ENCODE results near the gene KRT12.

KRT12 gene

DNA sequence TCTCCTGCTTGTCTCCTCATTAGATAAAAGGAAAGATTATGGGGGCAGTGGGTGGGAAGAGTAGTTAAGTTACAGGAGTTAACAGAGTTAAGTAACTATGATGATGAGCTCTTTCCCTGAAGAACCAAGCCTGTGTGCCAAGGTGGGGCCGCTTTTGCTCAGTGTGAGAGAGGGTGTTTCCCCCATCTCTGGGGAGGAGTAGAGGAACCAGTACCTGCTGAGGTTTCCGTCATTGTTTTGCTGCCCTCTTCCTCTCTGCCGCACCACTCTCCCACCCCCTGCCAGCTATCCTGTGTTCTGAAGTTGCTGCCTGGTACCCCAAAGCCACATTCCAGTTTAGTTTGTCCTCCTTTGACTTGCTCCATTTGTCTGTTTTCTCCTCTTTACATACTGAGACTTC lies 23.8 kb downstream of the KRT12 start:
- no peak for TF ChIP-seq ZNF274 (IDR thresholded peaks at IDR 0.05; ENCODE audit: low read depth, low read length)
- no peak overlapping the region for H3K4me3 ChIP-seq (ENCODE audit: low read length)

GRCh38 chr17:40841246-40841645 lies 25.8 kb downstream of the KRT12 start:
- H3K4me3 ChIP-seq (ENCODE audit: low read length) = no peak overlapping the region
- TF ChIP-seq ZNF274 (IDR thresholded peaks at IDR 0.05; ENCODE audit: low read depth, low read length) = no peak

DNA sequence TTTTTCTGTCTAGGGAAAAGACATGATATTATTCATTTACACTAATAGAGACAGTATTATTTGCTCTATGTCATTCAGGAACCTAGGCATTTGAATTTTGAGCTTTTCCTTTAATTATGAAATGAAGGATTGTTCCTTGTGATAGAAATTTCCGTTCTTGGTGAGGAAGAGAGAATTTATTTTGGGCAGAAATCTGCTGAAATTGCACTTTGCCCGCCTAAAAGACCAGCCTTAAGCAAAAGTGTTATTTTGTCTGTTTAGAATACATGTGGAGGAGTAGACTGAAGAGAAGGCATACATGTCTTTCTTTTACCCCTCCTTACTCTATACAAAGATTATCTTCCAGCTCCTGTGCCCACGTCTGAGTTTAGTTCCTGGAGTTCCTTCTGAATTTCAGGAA lies 27.8 kb downstream of the KRT12 start:
- H3K4me3 ChIP-seq (ENCODE audit: low read length) = no peak overlapping the region
- TF ChIP-seq ZNF274 (IDR thresholded peaks at IDR 0.05; ENCODE audit: low read depth, low read length) = no peak

DNA sequence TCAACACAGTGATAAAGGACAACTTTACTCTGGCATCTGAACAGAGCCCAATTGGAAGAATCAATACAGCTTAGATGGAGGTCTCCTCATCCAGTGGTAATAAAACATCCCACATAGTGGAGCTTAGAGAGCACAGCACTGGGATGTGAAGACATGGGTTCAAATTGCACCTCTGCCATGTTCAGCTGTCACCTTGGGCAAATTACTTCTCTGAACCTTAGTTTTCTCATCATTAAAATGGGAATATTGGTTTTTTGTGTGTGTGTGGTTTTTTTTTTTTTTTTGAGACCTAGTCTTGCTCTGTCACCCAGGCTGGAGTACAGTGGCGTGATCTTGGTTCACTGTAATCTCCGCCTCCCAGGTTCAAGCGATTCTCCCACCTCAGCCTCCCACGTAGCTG lies 31.0 kb downstream of the KRT12 start:
- no peak for TF ChIP-seq ZNF274 (IDR thresholded peaks at IDR 0.05; ENCODE audit: low read depth, low read length)
- no peak overlapping the region for H3K4me3 ChIP-seq (ENCODE audit: low read length)

GRCh38 chr17:40833882-40834281 lies 33.1 kb downstream of the KRT12 start:
- no peak overlapping the region for H3K4me3 ChIP-seq (ENCODE audit: low read length)
- TF ChIP-seq ZNF274 (IDR thresholded peaks at IDR 0.05; ENCODE audit: low read depth, low read length) = no peak

GRCh38 chr17:40832840-40833239 lies 34.2 kb downstream of the KRT12 start:
- no peak overlapping the region for H3K4me3 ChIP-seq (ENCODE audit: low read length)
- TF ChIP-seq ZNF274 (IDR thresholded peaks at IDR 0.05; ENCODE audit: low read depth, low read length) = no peak

- H3K4me3 ChIP-seq (ENCODE audit: low read length) = no peak overlapping the region
- TF ChIP-seq ZNF274 (IDR thresholded peaks at IDR 0.05; ENCODE audit: low read depth, low read length) = no peak
Observed at GRCh38 chr17:40830085-40830776, 36.8 kb downstream of the KRT12 start.

DNA sequence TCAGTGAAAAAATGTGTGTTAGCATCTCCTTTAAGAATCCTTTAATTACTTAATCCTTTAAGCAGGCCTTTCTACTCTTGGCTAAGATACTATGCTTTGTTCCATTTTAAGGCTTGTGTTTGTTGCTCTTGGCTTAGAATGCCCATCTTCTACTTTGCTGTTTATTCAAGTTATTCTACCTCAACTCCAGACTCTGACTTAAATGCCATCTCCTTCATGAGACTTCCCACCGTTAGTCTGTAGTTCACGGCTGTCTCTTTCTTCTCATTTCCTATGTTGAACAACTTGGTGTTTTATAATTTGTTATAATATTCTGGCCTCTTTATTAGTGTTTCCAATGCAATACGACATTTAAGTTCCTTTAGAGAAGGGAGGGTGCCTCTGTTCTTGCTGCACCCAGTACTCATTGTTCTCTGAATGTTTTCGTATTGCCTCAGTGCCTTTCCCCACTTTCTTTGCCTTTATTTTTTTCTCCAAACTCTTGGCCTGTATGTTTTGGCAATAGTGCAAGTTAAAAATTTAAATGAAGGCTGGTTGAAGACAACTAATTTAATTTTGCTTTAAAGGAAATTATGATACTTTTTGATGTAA lies 38.5 kb downstream of the KRT12 start:
- H3K4me3 ChIP-seq (ENCODE audit: low read length) = no peak overlapping the region
- TF ChIP-seq ZNF274 (IDR thresholded peaks at IDR 0.05; ENCODE audit: low read depth, low read length) = no peak

GRCh38 chr17:40827746-40828453 lies 39.1 kb downstream of the KRT12 start:
- TF ChIP-seq ZNF274 (IDR thresholded peaks at IDR 0.05; ENCODE audit: low read depth, low read length) = no peak
- no peak overlapping the region for H3K4me3 ChIP-seq (ENCODE audit: low read length)

DNA sequence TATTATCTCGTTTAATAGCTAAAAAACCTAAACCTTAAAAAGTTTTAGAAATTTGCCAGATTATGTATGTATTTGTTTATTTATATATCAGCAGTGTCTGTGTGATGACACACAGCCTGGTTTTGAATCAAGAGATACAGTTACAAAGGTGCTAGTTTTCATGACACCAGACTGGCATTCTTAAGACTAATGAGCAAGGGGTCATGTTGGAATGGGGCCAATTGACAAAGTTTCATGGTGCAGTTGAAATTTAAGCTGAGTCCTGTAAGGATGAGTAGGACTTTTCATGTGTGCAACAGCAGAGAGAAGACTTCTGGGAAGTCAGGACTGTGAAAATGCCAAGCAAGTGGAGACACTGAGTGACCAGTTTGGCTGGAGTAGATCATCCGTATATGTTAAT lies 41.4 kb downstream of the KRT12 start:
- TF ChIP-seq ZNF274 (IDR thresholded peaks at IDR 0.05; ENCODE audit: low read depth, low read length) = no peak
- no peak overlapping the region for H3K4me3 ChIP-seq (ENCODE audit: low read length)

DNA sequence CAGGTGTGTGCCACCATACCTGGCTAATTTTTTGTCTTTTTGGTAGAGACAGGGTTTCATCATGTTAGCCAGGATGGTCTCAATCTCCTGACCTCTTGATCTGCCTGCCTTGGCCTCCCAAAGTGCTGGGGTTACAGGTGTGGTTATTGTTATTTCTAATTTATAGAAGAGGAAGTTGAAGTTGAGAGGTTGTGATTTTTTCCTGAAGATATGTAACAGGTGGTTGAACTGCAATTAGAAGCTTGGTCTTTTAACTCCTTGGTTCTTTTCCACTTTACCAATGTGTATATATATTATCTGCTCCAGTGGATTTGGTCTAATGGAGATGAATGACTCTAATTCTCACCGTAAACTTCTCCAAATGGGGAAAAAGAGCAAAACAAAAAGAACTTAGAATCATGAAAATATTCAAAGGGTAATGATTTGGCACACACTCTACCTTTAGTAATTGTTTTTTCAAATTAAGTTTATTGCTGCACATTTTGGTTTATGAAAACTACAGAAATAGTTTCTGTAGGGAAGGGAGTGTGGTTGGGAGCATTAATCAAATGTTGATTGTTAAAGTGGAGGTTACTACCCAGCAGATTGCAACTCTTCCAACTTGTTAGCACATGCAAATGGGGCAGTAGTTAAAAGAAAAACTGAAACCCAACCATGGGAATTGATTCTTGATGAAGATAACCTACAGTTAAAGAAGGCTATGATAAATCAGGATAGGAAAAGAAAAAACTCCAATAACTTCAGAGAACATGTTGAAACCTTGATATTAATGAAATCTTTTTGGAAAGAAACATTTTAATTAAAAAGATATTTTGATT lies 42.8 kb downstream of the KRT12 start:
- TF ChIP-seq ZNF274 (IDR thresholded peaks at IDR 0.05; ENCODE audit: low read depth, low read length) = no peak
- H3K4me3 ChIP-seq (ENCODE audit: low read length) = no peak overlapping the region

DNA sequence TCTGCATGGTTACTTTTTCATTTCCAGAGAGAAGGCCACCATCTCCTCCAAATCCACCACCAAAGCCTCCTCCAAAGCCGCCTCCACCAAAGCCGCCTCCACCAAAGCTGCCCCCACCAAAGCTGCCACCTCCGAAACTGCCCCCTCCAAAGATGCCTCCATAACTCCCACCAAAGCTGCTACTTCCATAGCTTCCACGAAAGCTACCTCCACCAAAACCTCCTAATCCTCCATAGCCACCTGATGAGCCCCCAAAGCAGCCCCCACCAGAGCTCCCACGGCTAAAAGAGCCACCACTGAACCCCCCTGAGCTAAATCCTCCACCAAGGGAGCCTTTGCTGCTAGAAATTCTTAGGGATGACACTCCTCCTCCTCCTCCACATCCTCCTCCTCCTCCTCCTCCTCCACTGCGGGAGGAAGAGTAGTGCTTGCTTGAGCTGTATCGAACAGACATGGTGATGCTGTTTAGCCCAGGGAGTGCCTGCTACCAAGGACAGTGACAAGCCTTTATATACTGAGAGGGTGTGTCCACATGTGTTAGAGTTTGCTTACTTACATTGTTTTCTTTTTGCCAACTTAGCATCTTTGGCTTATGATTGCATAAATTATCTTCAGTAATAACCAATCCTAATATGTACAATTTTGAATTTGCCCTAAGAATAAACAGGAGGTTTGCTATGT lies 44.8 kb downstream of the KRT12 start, which contains the start of gene KRT10:
TSS of gene KRT10 (minus strand) at position 483 of the 681 bp plus-strand sequence. CDS start at position 454, 29 bp downstream.
- H3K4me3 ChIP-seq (ENCODE audit: low read length) = no peak within 1 kb of the TSS
- TF ChIP-seq ZNF274 (IDR thresholded peaks at IDR 0.05; ENCODE audit: low read depth, low read length) = no peak

GRCh38 chr17:40821536-40821935 lies 45.5 kb downstream of the KRT12 start:
- no peak for TF ChIP-seq ZNF274 (IDR thresholded peaks at IDR 0.05; ENCODE audit: low read depth, low read length)
- H3K4me3 ChIP-seq (ENCODE audit: low read length) = no peak overlapping the region
